Calu3 (cell line): ENCODE measurements around the gene SNTB2. TPM values are rescaled to one million over a fixed set of nuclear protein-coding genes. Genes with fewer than 3 reads are reported as not detected.
"Not testable (repeated sequence)": the region's sequence is repeated elsewhere in the genome, so short reads cannot be mapped to it uniquely, and the experiment has no call there.

ENCODE experiments used
- BruUV-seq: library from RNA; stranded (reverse); fragments of 400-500 nt; replicated peaks from 2 replicates; lab custom pipeline; 2021; lab: Mats Ljungman, UMichigan
- CTCF ChIA-PET: fragments of 300-600 bp; sonication (Branson Sonifier 250); formaldehyde crosslinking; loops from one replicate; lab custom pipeline; 2022; ENCODE audit warnings: antibody characterized with exemption; lab: Charles Lee
- DNase-seq: peaks from one replicate; pipeline ENCODE4 v3.0.0; 2022
- H3K27ac Mint-ChIP-seq: one replicate; pipeline ENCODE4 v1.8.0; 2022; ENCODE audit warnings: mixed read lengths; ENCODE audit not compliant: unreplicated experiment
- H3K27me3 Mint-ChIP-seq: one replicate; pipeline ENCODE4 v1.8.0; 2022; ENCODE audit warnings: mixed read lengths; ENCODE audit not compliant: unreplicated experiment
- H3K36me3 Mint-ChIP-seq: one replicate; pipeline ENCODE4 v1.8.0; 2022; ENCODE audit warnings: mild to moderate bottlenecking, moderate library complexity, mixed read lengths; ENCODE audit not compliant: insufficient read depth, unreplicated experiment
- H3K4me1 Mint-ChIP-seq: one replicate; pipeline ENCODE4 v1.8.0; 2022; ENCODE audit warnings: mild to moderate bottlenecking, low read depth, mixed read lengths; ENCODE audit not compliant: unreplicated experiment
- H3K4me3 Mint-ChIP-seq: one replicate; pipeline ENCODE4 v1.8.0; 2022; ENCODE audit warnings: mild to moderate bottlenecking, low read depth, moderate library complexity, mixed read lengths; ENCODE audit not compliant: unreplicated experiment
- H3K9me3 Mint-ChIP-seq: one replicate; pipeline ENCODE4 v1.8.0; 2022; ENCODE audit warnings: low read depth, mixed read lengths; ENCODE audit not compliant: unreplicated experiment
- CTCF ChIP-seq: fragments of 200-600 bp; IDR thresholded peaks from one replicate; pipeline ENCODE4 v1.8.0; 2022; ENCODE audit warnings: antibody characterized with exemption; ENCODE audit not compliant: unreplicated experiment
- intact Hi-C: fragments of 100-400 bp; cut with micrococcal nuclease; formaldehyde crosslinking; loops from one replicate; pipeline ENCODE4 v1.10.0; 2022; ENCODE audit not compliant: unreplicated experiment
- total RNA-seq: library from RNA; stranded (reverse); gene quantifications from 2 replicates; pipeline ENCODE4 v1.2.3, GENCODE V29; 2022

SNTB2 gene
- total RNA-seq, 1 experiment from 2014 or later: 29.3 TPM

GRCh38 chr16:69141936-69142335 is 45.0 kb upstream of the SNTB2 start:
- TF ChIP-seq CTCF: no peak
- DNase-seq: no peak
- Mint-ChIP-seq H3K4me1 (no peaks in the 10 kb centered on the region), H3K9me3 (no peaks in the 10 kb centered on the region), H3K4me3 (no peak overlapping the region), H3K36me3 (peaks cover 71% of the 10 kb centered on the region), H3K27ac (no peak overlapping the region), H3K27me3 (no peaks in the 10 kb centered on the region)
- intact Hi-C loops: no loop called here
- CTCF ChIA-PET: interaction anchor here (1.0 kb wide), 1 partner anchor 240 kb away, joined by 3 read pairs; no protein-coding TSS in a partner anchor
- no TSS peak for BruUV-seq

GRCh38 chr16:69143116-69143515 is 43.8 kb upstream of the SNTB2 start:
- Mint-ChIP-seq H3K27ac (no peak overlapping the region), H3K4me3 (no peak overlapping the region), H3K9me3 (no peaks in the 10 kb centered on the region), H3K36me3 (peaks cover 67% of the 10 kb centered on the region), H3K27me3 (no peaks in the 10 kb centered on the region), H3K4me1 (no peaks in the 10 kb centered on the region)
- DNase-seq: no peak
- CTCF ChIA-PET: no interaction called here
- BruUV-seq: no TSS peak
- intact Hi-C loops: no loop called here
- no peak for TF ChIP-seq CTCF

GRCh38 chr16:69145658-69146057 is 41.3 kb upstream of the SNTB2 start:
- Mint-ChIP-seq H3K9me3 (no peaks in the 10 kb centered on the region), H3K4me1 (no peaks in the 10 kb centered on the region), H3K4me3 (no peak overlapping the region), H3K27me3 (no peaks in the 10 kb centered on the region), H3K36me3 (peaks cover 66% of the 10 kb centered on the region), H3K27ac (no peak overlapping the region)
- CTCF ChIA-PET: interaction anchor here (0.7 kb wide), 1 partner anchor 19 kb away, joined by 3 read pairs; no protein-coding TSS in a partner anchor
- no peak for TF ChIP-seq CTCF
- no TSS peak for BruUV-seq
- DNase-seq: no peak
- intact Hi-C loops: no loop called here

- H3K4me1 Mint-ChIP-seq, H3K27ac Mint-ChIP-seq, H3K27me3 Mint-ChIP-seq, DNase-seq, BruUV-seq, H3K4me3 Mint-ChIP-seq, H3K9me3 Mint-ChIP-seq: not testable (repeated sequence)
- intact Hi-C loops: loop anchor here (1.0 kb wide), 1 partner anchor 138 kb away; no protein-coding TSS in a partner anchor
- H3K36me3 Mint-ChIP-seq: peaks cover 79% of the 10 kb centered on the region
- CTCF ChIA-PET: interaction anchor here (0.6 to 1.6 kb wide), 8 partner anchors 12 to 179 kb away, joined by 3 to 12 read pairs (median 4); no protein-coding TSS in a partner anchor
These were observed 37.3 kb upstream of the SNTB2 start for GRCh38 chr16:69149621-69150020.
